Tibial nerve (tissue), 4 donors: ENCODE measurements around the gene PCNX2. TPM values are rescaled to one million over a fixed set of nuclear protein-coding genes. Genes with fewer than 3 reads are reported as not detected.
"Not testable (repeated sequence)": the region's sequence is repeated elsewhere in the genome, so short reads cannot be mapped to it uniquely, and the experiment has no call there.

Experiments used
- DNase-seq, 2 donors: peaks; one replicate each; pipeline ENCODE4 v3.0.0-alpha.2; 2019; ENCODE audit warnings: low spot score in 2 of 2
- H3K27ac ChIP-seq, 4 donors: fragments of 200-600 bp; sonication (generic) in 3 of 4; one replicate each; pipeline ENCODE4 v1.5.1; 2017 to 2019; ENCODE audit warnings: mild to moderate bottlenecking in 1 of 4
- H3K27me3 ChIP-seq, 2 donors: fragments of 200-600 bp; sonication (generic) in 1 of 2; one replicate each; pipeline versions ENCODE4 v1.5.1 to v1.6.0; 2017 to 2019
- H3K36me3 ChIP-seq, 3 donors: fragments of 200-600 bp; sonication (generic); one replicate each; pipeline ENCODE4 v1.5.1; 2018 to 2019
- H3K4me1 ChIP-seq, 4 donors: fragments of 200-600 bp; sonication (generic) in 3 of 4; one replicate each; pipeline ENCODE4 v1.5.1; 2017 to 2019
- H3K4me3 ChIP-seq, 4 donors: fragments of 200-600 bp; sonication (generic) in 3 of 4; one replicate each; pipeline ENCODE4 v1.5.1; 2017 to 2019; ENCODE audit warnings: mild to moderate bottlenecking in 1 of 4, moderate library complexity in 1 of 4
- H3K9me3 ChIP-seq, 4 donors: fragments of 200-600 bp; sonication (generic) in 3 of 4; one replicate each; pipeline ENCODE4 v1.5.1; 2017 to 2019
- CTCF ChIP-seq, 5 experiments: fragments of 200-600 bp in 3 of 5; fragments of 450-650 bp in 2 of 5; sonication (generic) in 3 of 5; IDR thresholded peaks; one replicate each; pipeline ENCODE4 v1.5.1; 2016 to 2019; ENCODE audit warnings: antibody characterized with exemption in 5 of 5, mild to moderate bottlenecking in 3 of 5, moderate library complexity in 2 of 5
- EP300 ChIP-seq, 2 donors: sonication (generic); formaldehyde crosslinking; IDR thresholded peaks; one replicate each; pipeline ENCODE4 v1.6.1; 2017; ENCODE audit warnings: antibody characterized with exemption in 2 of 2, mild to moderate bottlenecking in 1 of 2
- POLR2A ChIP-seq, 2 donors: fragments of 450-650 bp; IDR thresholded peaks; one replicate each; pipeline ENCODE4 v1.6.1; 2017; ENCODE audit warnings: antibody characterized with exemption in 2 of 2, mild to moderate bottlenecking in 2 of 2, moderate library complexity in 2 of 2
- WGBS, 2 donors: methylation state at CpG; one replicate each; pipeline ENCODE4 v1.1.5; 2018; 5-methylcytosine and 5-hydroxymethylcytosine counted together
- total RNA-seq, 4 donors: library from RNA; depleted of rRNA; stranded (reverse); fragments of >200 nt; gene quantifications; one replicate each; pipeline ENCODE4 v1.1.0, GENCODE V29; 2016

Gene PCNX2
- total RNA-seq, 4 donors from 2014 or later, result 10.2 to 32.1 (median 19.2) TPM

GRCh38 chr1:233188061-233188460, 107.5 kb downstream of the PCNX2 start:
- no peaks in the 10 kb centered on the region for H3K36me3 ChIP-seq
- no peaks in the 10 kb centered on the region for H3K9me3 ChIP-seq
- H3K4me3 ChIP-seq, result no peak overlapping the region
- 74 to 94% methylated on average over 4 of the region's 4 CpGs for WGBS, 2 donors
- TF ChIP-seq CTCF (IDR thresholded peaks at IDR 0.05), result no peak
- TF ChIP-seq POLR2A (IDR thresholded peaks at IDR 0.05), result no peak
- TF ChIP-seq EP300 (IDR thresholded peaks at IDR 0.05), result no peak
- H3K27me3 ChIP-seq, result no peaks in the 10 kb centered on the region
- no peak for DNase-seq
- no peaks in the 10 kb centered on the region for H3K4me1 ChIP-seq
- no peak overlapping the region for H3K27ac ChIP-seq

DNA sequence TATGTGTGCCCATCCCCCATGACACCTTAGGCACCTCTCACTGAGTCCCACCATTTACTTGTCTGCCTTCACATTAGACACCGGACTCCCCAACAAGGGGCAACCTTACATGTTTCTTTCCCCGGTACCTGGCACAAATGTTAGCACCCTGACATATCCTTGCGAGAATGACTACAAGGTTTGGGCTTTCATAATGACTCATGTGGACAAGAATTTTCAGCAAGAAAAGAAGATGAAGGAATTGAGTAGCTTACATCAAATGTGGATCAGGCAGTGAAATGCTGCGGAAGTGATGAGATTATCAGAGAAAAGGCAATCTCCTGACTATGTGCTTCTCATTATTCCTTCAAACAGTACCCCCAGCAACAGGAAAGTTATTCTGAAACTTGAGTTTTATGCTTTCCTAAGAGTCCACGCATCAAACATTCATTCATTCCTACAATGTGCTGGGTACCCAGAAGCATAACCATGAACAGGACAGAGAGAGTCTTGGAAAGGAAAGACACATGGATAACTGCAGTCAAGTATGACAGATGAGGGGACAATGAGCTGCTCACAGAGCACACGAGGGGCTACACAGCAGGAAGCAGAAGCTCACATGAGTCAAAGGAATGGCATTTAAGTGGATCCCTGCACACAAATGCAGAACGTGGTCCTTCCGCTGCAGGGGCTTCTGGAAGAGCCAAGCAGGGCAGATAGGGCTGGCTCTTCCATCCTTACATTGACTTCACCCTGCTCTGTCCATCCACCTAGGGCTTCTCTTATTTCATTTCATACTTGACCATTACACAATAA, 112.1 kb downstream of the PCNX2 start:
- WGBS, 2 donors, result 76 to 85% methylated on average over 8 of the region's 8 CpGs
- H3K9me3 ChIP-seq, result no peaks in the 10 kb centered on the region
- no peak overlapping the region for H3K27ac ChIP-seq
- TF ChIP-seq POLR2A (IDR thresholded peaks at IDR 0.05), result no peak
- no peak for TF ChIP-seq CTCF (IDR thresholded peaks at IDR 0.05)
- TF ChIP-seq EP300 (IDR thresholded peaks at IDR 0.05), result no peak
- no peaks in the 10 kb centered on the region for H3K27me3 ChIP-seq
- H3K4me1 ChIP-seq, result no peaks in the 10 kb centered on the region
- H3K36me3 ChIP-seq, result peaks cover 0 to 6% (median 0%) of the 10 kb centered on the region in 3 donors
- DNase-seq, result no peak
- H3K4me3 ChIP-seq, result no peak overlapping the region

GRCh38 chr1:233182587-233182986, 112.9 kb downstream of the PCNX2 start:
- no peaks in the 10 kb centered on the region for H3K27me3 ChIP-seq
- DNase-seq, result no peak
- WGBS, 2 donors, result 91 to 100% methylated on average over 2 of the region's 2 CpGs
- no peaks in the 10 kb centered on the region for H3K9me3 ChIP-seq
- no peak for TF ChIP-seq CTCF (IDR thresholded peaks at IDR 0.05)
- TF ChIP-seq POLR2A (IDR thresholded peaks at IDR 0.05), result no peak
- TF ChIP-seq EP300 (IDR thresholded peaks at IDR 0.05), result no peak
- no peak overlapping the region for H3K4me3 ChIP-seq
- peaks cover 0 to 15% (median 1%) of the 10 kb centered on the region in 3 donors for H3K36me3 ChIP-seq
- H3K4me1 ChIP-seq, result no peaks in the 10 kb centered on the region
- H3K27ac ChIP-seq, result no peak overlapping the region

- Histone ChIP-seq H3K4me1 (no peaks in the 10 kb centered on the region), H3K27ac (no peak overlapping the region), H3K9me3 (no peaks in the 10 kb centered on the region), H3K36me3 (peaks cover 0 to 29% (median 4%) of the 10 kb centered on the region in 3 donors), H3K27me3 (no peaks in the 10 kb centered on the region), H3K4me3 (no peak overlapping the region)
- 81 to 88% methylated on average over 9 of the region's 9 CpGs for WGBS, 2 donors
- no peak for TF ChIP-seq EP300 (IDR thresholded peaks at IDR 0.05)
- no peak for TF ChIP-seq POLR2A (IDR thresholded peaks at IDR 0.05)
- TF ChIP-seq CTCF (IDR thresholded peaks at IDR 0.05), result no peak
- no peak for DNase-seq
These were observed 114.7 kb downstream of the PCNX2 start for GRCh38 chr1:233180641-233181364.

- 77 to 87% methylated on average over 1 of the region's 1 CpG for WGBS, 2 donors
- H3K27ac ChIP-seq, H3K27me3 ChIP-seq, H3K4me3 ChIP-seq, DNase-seq, H3K9me3 ChIP-seq, H3K4me1 ChIP-seq: not testable (repeated sequence)
- H3K36me3 ChIP-seq, result peaks cover 0 to 29% (median 4%) of the 10 kb centered on the region in 3 donors
These were observed 115.9 kb downstream of the PCNX2 start for GRCh38 chr1:233179638-233180037.
